ENCODE results near the gene LRG1.
A peak's percentile ranks its signal among the peaks of the same experiment; 100 is the strongest.

The LRG1 gene, protein sequence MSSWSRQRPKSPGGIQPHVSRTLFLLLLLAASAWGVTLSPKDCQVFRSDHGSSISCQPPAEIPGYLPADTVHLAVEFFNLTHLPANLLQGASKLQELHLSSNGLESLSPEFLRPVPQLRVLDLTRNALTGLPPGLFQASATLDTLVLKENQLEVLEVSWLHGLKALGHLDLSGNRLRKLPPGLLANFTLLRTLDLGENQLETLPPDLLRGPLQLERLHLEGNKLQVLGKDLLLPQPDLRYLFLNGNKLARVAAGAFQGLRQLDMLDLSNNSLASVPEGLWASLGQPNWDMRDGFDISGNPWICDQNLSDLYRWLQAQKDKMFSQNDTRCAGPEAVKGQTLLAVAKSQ

GRCh38 chr19:4539693-4540581 is at the start of gene LRG1:
Gene LRG1 (minus strand): TSS chr19:4540036. CDS start chr19:4540013, 23 bp downstream.
- peak; percentile 18 to 92 for DNase-seq (ENCODE audit: low read depth in 2 of 2)
- H3K4me3 ChIP-seq (replicated peaks in 1 of 2; ENCODE audit: low read depth in 2 of 2, low read length in 2 of 2), result no peak within 1 kb of the TSS
- TF ChIP-seq CTCF (IDR thresholded peaks at IDR 0.05; ENCODE audit: low read depth, low read length), result no peak

- no peak for TF ChIP-seq CTCF (IDR thresholded peaks at IDR 0.05; ENCODE audit: low read depth, low read length)
- no peak overlapping the region for H3K4me3 ChIP-seq (replicated peaks in 1 of 2; ENCODE audit: low read depth in 2 of 2, low read length in 2 of 2)
- DNase-seq (ENCODE audit: low read depth in 2 of 2), result no peak
Measured at GRCh38 chr19:4588291-4588761, 48.5 kb upstream of the LRG1 start.

DNA sequence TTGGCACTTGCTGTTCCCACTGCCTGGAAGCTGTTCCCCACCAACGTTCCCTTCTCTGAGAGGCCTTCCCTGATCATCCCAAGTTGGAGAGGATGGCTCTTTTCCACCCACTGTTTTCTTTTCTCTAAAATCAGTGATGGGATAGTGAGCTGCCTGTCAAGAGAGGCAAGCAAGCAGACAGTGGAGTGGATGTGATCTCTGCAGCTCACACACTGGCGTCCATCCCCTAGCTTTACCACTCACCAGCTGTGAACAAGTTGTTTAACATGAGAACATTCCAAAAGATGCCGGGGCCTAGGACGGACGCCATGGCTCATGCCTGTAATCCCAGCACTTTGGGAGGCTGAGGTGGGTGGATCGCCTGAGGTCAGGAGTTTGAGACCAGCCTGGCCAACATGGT is 47.7 kb upstream of the LRG1 start:
- no peak overlapping the region for H3K4me3 ChIP-seq (replicated peaks in 1 of 2; ENCODE audit: low read depth in 2 of 2, low read length in 2 of 2)
- DNase-seq (ENCODE audit: low read depth in 2 of 2), result no peak
- TF ChIP-seq CTCF (IDR thresholded peaks at IDR 0.05; ENCODE audit: low read depth, low read length), result no peak

GRCh38 chr19:4586691-4587090 is 46.9 kb upstream of the LRG1 start:
- no peak overlapping the region for H3K4me3 ChIP-seq (replicated peaks in 1 of 2; ENCODE audit: low read depth in 2 of 2, low read length in 2 of 2)
- TF ChIP-seq CTCF (IDR thresholded peaks at IDR 0.05; ENCODE audit: low read depth, low read length), result no peak
- DNase-seq (ENCODE audit: low read depth in 2 of 2), result no peak

DNA sequence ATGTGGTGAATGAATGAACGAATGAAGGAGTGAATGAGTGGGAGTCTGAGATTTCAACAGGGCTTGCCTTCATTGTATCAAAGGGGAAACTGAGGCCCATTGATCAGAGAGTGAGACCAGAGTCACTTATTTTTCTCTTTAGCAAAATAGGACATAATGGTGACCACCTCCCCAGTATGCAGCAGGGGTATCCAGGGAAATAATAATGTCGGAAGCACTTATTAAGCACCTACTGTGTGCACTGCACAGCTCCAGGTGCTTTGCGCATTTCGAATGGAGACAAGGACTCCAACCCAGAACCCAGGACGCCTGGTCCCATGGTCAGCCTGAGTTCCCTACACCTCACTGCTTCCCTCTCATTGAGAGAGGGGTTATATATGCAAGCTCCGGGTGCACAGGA is 46.4 kb upstream of the LRG1 start:
- DNase-seq (ENCODE audit: low read depth in 2 of 2), result no peak
- no peak overlapping the region for H3K4me3 ChIP-seq (replicated peaks in 1 of 2; ENCODE audit: low read depth in 2 of 2, low read length in 2 of 2)
- TF ChIP-seq CTCF (IDR thresholded peaks at IDR 0.05; ENCODE audit: low read depth, low read length), result no peak

- no peak overlapping the region for H3K4me3 ChIP-seq (replicated peaks in 1 of 2; ENCODE audit: low read depth in 2 of 2, low read length in 2 of 2)
- DNase-seq (ENCODE audit: low read depth in 2 of 2), result no peak
- no peak for TF ChIP-seq CTCF (IDR thresholded peaks at IDR 0.05; ENCODE audit: low read depth, low read length)
Measured at GRCh38 chr19:4585556-4585955, 45.7 kb upstream of the LRG1 start.
